H1 (cell line): ENCODE results near the gene PTPRT. TPM values are rescaled to one million over a fixed set of nuclear protein-coding genes. Genes with fewer than 3 reads are reported as not detected.

Source experiments
- CTCF ChIA-PET: fragments of 300-600 bp; sonication (Branson Sonifier 250); formaldehyde crosslinking; loops from one replicate; lab custom pipeline; 2021; ENCODE audit not compliant: partially characterized antibody; lab: Charles Lee
- POLR2A ChIA-PET: fragments of 300-600 bp; sonication (Branson Sonifier 250); formaldehyde crosslinking; loops from one replicate; lab custom pipeline; 2021; ENCODE audit warnings: inconsistent platforms; ENCODE audit not compliant: partially characterized antibody; lab: Charles Lee
- DNase-seq, 2 experiments: peaks; one replicate each; pipeline versions ENCODE4 v3.0.0 to v3.0.0-alpha.2; 2010 to 2022; ENCODE audit warnings: low spot score in 2 of 2, low read depth in 1 of 2, mixed read lengths in 1 of 2
- FAIRE-seq: peaks from 2 replicates; lab custom pipeline; 2011; peaks lifted over from hg19 to GRCh38; lab: Jason Lieb, UNC
- H2AFZ ChIP-seq: 2 replicates; pipeline ENCODE4 v1.8.1; 2012; ENCODE audit warnings: low read length, inconsistent platforms
- H2AK5ac ChIP-seq: 2 replicates; pipeline ENCODE4 v1.6.1; 2013; ENCODE audit warnings: low read depth, low read length
- H2BK120ac ChIP-seq: replicated peaks from 2 replicates; pipeline ENCODE3; 2013; ENCODE audit warnings: low read depth, low read length, inconsistent platforms
- H2BK12ac ChIP-seq: 2 replicates; pipeline ENCODE4 v1.6.1; 2013; ENCODE audit warnings: low read depth, low read length
- H2BK15ac ChIP-seq: 2 replicates; pipeline ENCODE4 v1.6.1; 2013; ENCODE audit warnings: low read length
- H2BK20ac ChIP-seq: 2 replicates; pipeline ENCODE4 v1.6.1; 2013; ENCODE audit warnings: low read length
- H2BK5ac ChIP-seq: 2 replicates; pipeline ENCODE4 v1.6.1; 2013; ENCODE audit warnings: low read depth, low read length
- H3K14ac ChIP-seq: 2 replicates; pipeline ENCODE4 v1.6.1; 2013; ENCODE audit warnings: inconsistent platforms; ENCODE audit not compliant: insufficient read length
- H3K18ac ChIP-seq: 2 replicates; pipeline ENCODE4 v1.6.1; 2013; ENCODE audit warnings: low read length; ENCODE audit errors: extremely low read depth
- H3K23ac ChIP-seq: 2 replicates; pipeline ENCODE4 v1.6.1; 2013; ENCODE audit warnings: inconsistent platforms; ENCODE audit not compliant: insufficient read length
- H3K23me2 ChIP-seq: 2 replicates; pipeline ENCODE4 v1.6.1; 2013; ENCODE audit warnings: low read depth, low read length
- H3K27ac ChIP-seq: 2 replicates; pipeline ENCODE4 v1.6.1; 2011; ENCODE audit warnings: low read depth, low read length, inconsistent platforms
- H3K27me3 ChIP-seq, 4 experiments: replicated peaks in 1 of 4; 1 replicate in 1 of 4; 2 replicates in 3 of 4; pipeline versions ENCODE4 v1.6.1 to v1.8.1; 2011 to 2013; ENCODE audit warnings: low read length in 3 of 4, mild to moderate bottlenecking in 3 of 4, inconsistent platforms in 2 of 4, mixed read lengths in 2 of 4, moderate library complexity in 1 of 4; ENCODE audit not compliant: control insufficient read depth in 3 of 4, insufficient read depth in 3 of 4; ENCODE audit errors: extremely low read depth in 1 of 4
- H3K36me3 ChIP-seq, 4 experiments: 2 replicates each; pipeline versions ENCODE4 v1.6.1 to v1.8.1; 2011 to 2013; ENCODE audit warnings: mild to moderate bottlenecking in 4 of 4, low read length in 3 of 4, moderate library complexity in 2 of 4, control low read depth in 1 of 4, inconsistent platforms in 1 of 4; ENCODE audit not compliant: insufficient read depth in 4 of 4, control insufficient read depth in 2 of 4
- H3K4ac ChIP-seq: replicated peaks from 2 replicates; pipeline ENCODE3; 2013; ENCODE audit warnings: low read length, low read depth, mixed read lengths, inconsistent platforms; ENCODE audit not compliant: insufficient read length
- H3K4me1 ChIP-seq, 4 experiments: replicated peaks in 1 of 4; 1 replicate in 1 of 4; 2 replicates in 3 of 4; pipeline versions ENCODE4 v1.6.1 to v1.8.1; 2011 to 2013; ENCODE audit warnings: low read length in 3 of 4, inconsistent platforms in 2 of 4, mixed read lengths in 1 of 4; ENCODE audit not compliant: insufficient read depth in 4 of 4, control insufficient read depth in 3 of 4
- H3K4me2 ChIP-seq, 2 experiments: 2 replicates each; pipeline versions ENCODE4 v1.6.1 to v1.8.1; 2011 to 2013; ENCODE audit warnings: low read depth in 2 of 2, low read length in 2 of 2, control low read depth in 1 of 2, inconsistent platforms in 1 of 2, mild to moderate bottlenecking in 1 of 2; ENCODE audit not compliant: insufficient read depth in 1 of 2
- H3K4me3 ChIP-seq, 4 experiments: fragments of 200-600, 300-600 bp in 1 of 4; sonication (generic), shearing (Covaris generic), sonication (Bioruptor Twin) in 1 of 4; 2 replicates each; pipeline versions ENCODE4 v1.5.1 to v1.8.1; 2011 to 2016; ENCODE audit warnings: low read length in 4 of 4, low read depth in 3 of 4, control low read depth in 2 of 4, inconsistent platforms in 2 of 4, mild to moderate bottlenecking in 2 of 4, mixed read lengths in 1 of 4, moderate library complexity in 1 of 4; ENCODE audit not compliant: insufficient read depth in 2 of 4; ENCODE audit errors: extremely low read depth in 1 of 4
- H3K56ac ChIP-seq: replicated peaks from 2 replicates; pipeline ENCODE3; 2013; ENCODE audit warnings: low read depth, mild to moderate bottlenecking, mixed read lengths, low read length, inconsistent platforms; ENCODE audit not compliant: insufficient read length
- H3K79me1 ChIP-seq: 2 replicates; pipeline ENCODE4 v1.6.1; 2013; ENCODE audit warnings: low read depth, low read length, control low read depth
- H3K79me2 ChIP-seq, 2 experiments: 2 replicates each; pipeline versions ENCODE4 v1.6.1 to v1.8.1; 2012 to 2013; ENCODE audit warnings: low read length in 2 of 2, mild to moderate bottlenecking in 2 of 2, inconsistent platforms in 1 of 2; ENCODE audit not compliant: insufficient read depth in 2 of 2, control insufficient read depth in 1 of 2
- H3K9ac ChIP-seq, 4 experiments: replicated peaks in 1 of 4; 1 replicate in 1 of 4; 2 replicates in 3 of 4; pipeline versions ENCODE4 v1.6.1 to v1.8.1; 2011 to 2013; ENCODE audit warnings: low read depth in 3 of 4, low read length in 3 of 4, control low read depth in 2 of 4, mild to moderate bottlenecking in 2 of 4, moderate library complexity in 2 of 4, inconsistent platforms in 1 of 4; ENCODE audit errors: extremely low read depth in 1 of 4
- H3K9me3 ChIP-seq, 2 experiments: 2 replicates each; pipeline versions ENCODE4 v1.6.1 to v1.8.1; 2012 to 2013; ENCODE audit warnings: mild to moderate bottlenecking in 2 of 2, moderate library complexity in 2 of 2, control low read depth in 1 of 2, inconsistent platforms in 1 of 2, low read depth in 1 of 2, low read length in 1 of 2, mixed read lengths in 1 of 2; ENCODE audit not compliant: insufficient read depth in 2 of 2
- H4K20me1 ChIP-seq, 2 experiments: replicated peaks in 1 of 2; 2 replicates each; pipeline versions ENCODE3 to v1.8.1; 2011 to 2013; ENCODE audit warnings: inconsistent platforms in 2 of 2, low read length in 2 of 2, mild to moderate bottlenecking in 1 of 2; ENCODE audit not compliant: insufficient read depth in 2 of 2, control insufficient read depth in 1 of 2
- H4K5ac ChIP-seq: 2 replicates; pipeline ENCODE4 v1.6.1; 2013; ENCODE audit warnings: low read length, low read depth, mixed read lengths, inconsistent platforms; ENCODE audit not compliant: insufficient read length
- H4K8ac ChIP-seq: 2 replicates; pipeline ENCODE4 v1.8.0; 2013; ENCODE audit warnings: mild to moderate bottlenecking, moderate library complexity, low read length, inconsistent platforms; ENCODE audit not compliant: insufficient read depth; ENCODE audit errors: extremely low read depth
- H4K91ac ChIP-seq: replicated peaks from 2 replicates; pipeline ENCODE3; 2013; ENCODE audit warnings: low read length, mixed read lengths, inconsistent platforms; ENCODE audit not compliant: insufficient read length
- ATF3 ChIP-seq: IDR thresholded peaks from 2 replicates; pipeline ENCODE4 v1.6.1; 2011; ENCODE audit warnings: low read depth, mild to moderate bottlenecking, low read length; ENCODE audit not compliant: insufficient read depth
- NANOG ChIP-seq: IDR thresholded peaks from 2 replicates; pipeline ENCODE4 v1.6.1; 2011; ENCODE audit warnings: low read length, low read depth, mild to moderate bottlenecking, inconsistent platforms; ENCODE audit not compliant: insufficient read depth, poor library complexity, severe bottlenecking
- POLR2AphosphoS5 ChIP-seq: IDR thresholded peaks from 2 replicates; pipeline ENCODE4 v1.6.1; 2011; ENCODE audit warnings: low read depth, low read length
- RAD21 ChIP-seq, 2 experiments: IDR thresholded peaks in 1 of 2; conservative IDR thresholded peaks in 1 of 2; 2 replicates each; pipeline ENCODE4 v1.6.1; 2011; ENCODE audit warnings: low read depth in 2 of 2, low read length in 2 of 2, improper control_type of control experiment in 1 of 2, inconsistent platforms in 1 of 2, mild to moderate bottlenecking in 1 of 2, moderate library complexity in 1 of 2
- YY1 ChIP-seq: IDR thresholded peaks from 2 replicates; pipeline ENCODE4 v1.6.1; 2011; ENCODE audit warnings: low read depth, mild to moderate bottlenecking, low read length
- WGBS, 2 experiments: shearing (Covaris generic) in 1 of 2; methylation state at CpG; one replicate each; pipeline versions ENCODE4 v1.1.6 to v1.1.7; 2013 to 2015; ENCODE audit warnings: low lambda C conversion rate in 2 of 2, mixed read lengths in 2 of 2, inconsistent platforms in 1 of 2, low coverage in 1 of 2, missing lambda C conversion rate in 1 of 2; ENCODE audit not compliant: insufficient replicate concordance in 2 of 2, insufficient coverage in 1 of 2, insufficient read length in 1 of 2; ENCODE audit errors: extremely low coverage in 1 of 2, missing lambda C conversion rate in 1 of 2; 5-methylcytosine and 5-hydroxymethylcytosine counted together
- polyA plus RNA-seq, 7 experiments: library from polyadenylated mRNA; depleted of rRNA in 3 of 7; stranded (reverse) in 5 of 7; unstranded in 2 of 7; fragments of >200 nt in 5 of 7; fragments of 200-250 nt in 2 of 7; gene quantifications; 1 replicate in 5 of 7; 2 replicates in 1 of 7; 4 replicates in 1 of 7; pipeline versions ENCODE4 v1.2.1 to v1.2.3, GENCODE V29; 2011 to 2013; ENCODE audit warnings: missing spikeins in 2 of 7, mixed read lengths in 2 of 7
- total RNA-seq: library from RNA; stranded (reverse); fragmentation: NEBNext Ultra II Directional; extraction: Animal tissue kit (Norgen Biotek cat#: 25700); gene quantifications from 2 replicates; pipeline ENCODE4 v1.2.1, GENCODE V29; 2021

The PTPRT gene
- total and polyA plus RNA-seq, 2 of the 8 experiments (the other 6 are each of a cell fraction or from before 2014, with no cell fraction given), result 0.33 to 1.8 TPM

DNA sequence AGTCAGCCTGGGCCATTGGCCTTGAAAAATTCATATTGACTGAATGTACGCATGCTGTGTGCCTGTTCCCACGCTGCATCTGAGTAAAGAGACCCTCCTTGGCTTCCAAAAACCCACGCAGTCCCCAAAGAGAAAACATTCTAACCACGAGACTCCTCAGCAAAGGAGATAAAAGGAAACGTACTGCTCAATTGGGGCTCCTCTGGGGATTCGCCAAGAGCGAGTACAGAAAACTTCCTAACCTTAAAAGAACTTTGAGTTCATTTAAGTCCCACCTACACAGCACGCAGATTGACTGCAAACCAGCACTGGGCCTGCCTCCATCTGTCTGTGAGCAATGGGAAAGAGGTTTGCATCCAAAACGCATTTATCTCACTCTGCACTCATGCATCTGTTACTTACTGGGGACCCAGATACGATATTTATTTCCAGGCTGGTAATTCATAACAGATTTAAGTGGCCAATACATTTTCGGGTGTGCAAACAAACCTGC lies 1065.7 kb downstream of the PTPRT start:
- 97% methylated on average over 11 of the region's 11 CpGs; no CpG with 5 or more reads in 1 of the 2 experiments for WGBS, 2 experiments
- no peak overlapping the region for H2BK120ac ChIP-seq
- no peak overlapping the region for H2BK5ac ChIP-seq
- no peak overlapping the region for H2AFZ ChIP-seq
- no peaks in the 10 kb centered on the region for H3K9me3 ChIP-seq
- H3K27ac ChIP-seq, result no peak overlapping the region
- H2BK20ac ChIP-seq, result no peak overlapping the region
- H3K23me2 ChIP-seq, result no peaks in the 10 kb centered on the region
- FAIRE-seq, result no peak
- no peak overlapping the region for H3K18ac ChIP-seq
- TF ChIP-seq POLR2AphosphoS5 (no peak), ATF3 (no peak), NANOG (no peak), YY1 (no peak), RAD21 (IDR thresholded peaks at IDR 0.05 in 1 of 2, conservative IDR thresholded peaks at IDR 0.05 in 1 of 2; ENCODE audit: low read depth in 2 of 2, low read length in 2 of 2) (no peak)
- TF ChIP-seq, all 59 proteins: peak for 0
- no peak for DNase-seq
- ChIA-PET CTCF (interaction anchor here (1.8 kb wide), 1 partner anchor 8 kb away, joined by 8 read pairs; no protein-coding TSS in a partner anchor), POLR2A (no interaction called here)
- Histone ChIP-seq H2BK12ac (no peak overlapping the region), H3K23ac (no peak overlapping the region), H3K79me2 (no peaks in the 10 kb centered on the region), H4K5ac (no peak overlapping the region), H2AK5ac (no peak overlapping the region), H3K4me3 (no peak overlapping the region), H3K27me3 (no peaks in the 10 kb centered on the region), H3K9ac (no peak overlapping the region), H3K14ac (no peak overlapping the region), H3K4me1 (no peaks in the 10 kb centered on the region; a peak in 1 of 7 replicates), H3K4me2 (no peak overlapping the region), H4K20me1 (no peaks in the 10 kb centered on the region), H4K91ac (no peak overlapping the region), H3K79me1 (no peaks in the 10 kb centered on the region), H4K8ac (no peak overlapping the region), H2BK15ac (no peak overlapping the region), H3K36me3 (no peaks in the 10 kb centered on the region), H3K4ac (no peak overlapping the region), H3K56ac (no peak overlapping the region)
